OCI-M2 (cell line): ENCODE measurements around the gene TMC5.
"Not testable (repeated sequence)": the region's sequence is repeated elsewhere in the genome, so short reads cannot be mapped to it uniquely, and the experiment has no call there.

Experiments
- DNase-seq: peaks from one replicate; lab custom pipeline; 2025; ENCODE audit not compliant: unreplicated experiment; lab: John Stamatoyannopoulos, UW

Gene TMC5

GRCh38 chr16:19540241-19540970 is 122.7 kb downstream of the TMC5 start:
- DNase-seq, result no peak

- DNase-seq, result no peak
Measured at GRCh38 chr16:19542138-19542821, 124.6 kb downstream of the TMC5 start.

- DNase-seq, result not testable (repeated sequence)
Measured at GRCh38 chr16:19543278-19543996, 125.8 kb downstream of the TMC5 start.

GRCh38 chr16:19548144-19548543 is 130.5 kb downstream of the TMC5 start:
- DNase-seq, result no peak
